Measurements from ENCODE around the gene C1orf50.

DNA sequence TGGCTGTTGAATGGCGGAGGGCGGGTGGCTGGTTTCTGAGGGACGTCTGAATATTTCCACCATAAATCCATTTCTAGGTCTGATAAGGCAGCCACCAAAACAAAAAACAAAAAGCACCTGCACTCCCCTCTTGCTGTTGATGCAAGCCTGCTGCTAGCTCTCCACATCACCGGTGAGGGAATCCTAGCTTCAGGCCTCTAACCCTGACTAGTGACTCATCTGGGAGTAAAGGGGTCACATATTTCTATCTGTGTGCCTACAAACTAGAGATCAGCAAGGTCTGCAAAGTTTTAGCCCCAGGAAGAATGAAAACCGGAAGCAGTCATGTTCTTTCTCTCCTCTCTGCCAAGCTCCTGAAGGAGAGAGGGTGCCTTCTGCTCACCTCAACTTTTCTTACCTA lies 39.5 kb downstream of the C1orf50 start:
- TF ChIP-seq POLR2AphosphoS5 (IDR thresholded peaks at IDR 0.05; ENCODE audit: low read depth, low read length): no peak
- TF ChIP-seq SIN3A (IDR thresholded peaks at IDR 0.05; ENCODE audit: borderline replicate concordance, insufficient read depth, low read length): no peak

All from PFSK-1 (cell line).